Karpas-422 (cell line): ENCODE measurements around the gene RNF112. TPM values are rescaled to one million over a fixed set of nuclear protein-coding genes. Genes with fewer than 3 reads are reported as not detected.

Experiments
- DNase-seq: peaks from one replicate; pipeline ENCODE4 v3.0.0-alpha.2; 2015
- H2AFZ ChIP-seq: fragments of 200-600 bp; sonication (generic); 2 replicates; pipeline ENCODE4 v1.6.1; 2014; ENCODE audit warnings: antibody characterized with exemption, low read length, mixed read lengths
- H3K27ac ChIP-seq: fragments of 200-600 bp; sonication (generic); 2 replicates; pipeline ENCODE4 v1.5.1; 2014; ENCODE audit warnings: mild to moderate bottlenecking, low read length, moderate library complexity
- H3K27me3 ChIP-seq: fragments of 200-600 bp; sonication (generic); 2 replicates; pipeline ENCODE4 v1.6.1; 2014; ENCODE audit warnings: low read length, mixed read lengths
- H3K36me3 ChIP-seq: fragments of 200-600 bp; sonication (generic); 2 replicates; pipeline ENCODE4 v1.6.1; 2014; ENCODE audit warnings: low read length, mixed read lengths; ENCODE audit not compliant: insufficient read depth
- H3K4me1 ChIP-seq: fragments of 200-600 bp; sonication (generic); 2 replicates; pipeline ENCODE4 v1.6.1; 2014; ENCODE audit warnings: mild to moderate bottlenecking, low read length, mixed read lengths
- H3K4me2 ChIP-seq: fragments of 200-600 bp; sonication (generic); 2 replicates; pipeline ENCODE4 v1.6.1; 2014; ENCODE audit warnings: low read length, low read depth, mild to moderate bottlenecking; ENCODE audit not compliant: poor library complexity, severe bottlenecking
- H3K4me3 ChIP-seq: fragments of 200-600 bp; sonication (generic); 2 replicates; pipeline ENCODE4 v1.5.1; 2014; ENCODE audit warnings: mild to moderate bottlenecking, antibody characterized with exemption, low read length, mixed read lengths
- H3K79me2 ChIP-seq: fragments of 200-600 bp; sonication (generic); 2 replicates; pipeline ENCODE4 v1.6.1; 2014; ENCODE audit warnings: mild to moderate bottlenecking, low read length, mixed read lengths
- H3K9ac ChIP-seq: fragments of 200-600 bp; sonication (generic); 2 replicates; pipeline ENCODE4 v1.6.0; 2014; ENCODE audit warnings: low read length
- H3K9me2 ChIP-seq: fragments of 200-600 bp; sonication (generic), shearing (Covaris generic); replicated peaks from 2 replicates; pipeline ENCODE4 v1.6.0; 2014; ENCODE audit warnings: mild to moderate bottlenecking, low read length, moderate library complexity; ENCODE audit not compliant: insufficient read depth
- H3K9me3 ChIP-seq: fragments of 300-700, 200-600 bp; sonication (generic); 2 replicates; pipeline ENCODE4 v1.6.1; 2014; ENCODE audit warnings: low read length, mixed read lengths
- H4K20me1 ChIP-seq: fragments of 200-600 bp; sonication (generic); 2 replicates; pipeline ENCODE4 v1.6.1; 2014; ENCODE audit warnings: mild to moderate bottlenecking, antibody characterized with exemption, low read length, low read depth; ENCODE audit not compliant: insufficient read depth
- total RNA-seq: library from RNA; depleted of rRNA; stranded (reverse); fragments of >200 nt; shearing (Covaris generic); gene quantifications from 2 replicates; pipeline ENCODE4 v1.2.3, GENCODE V29; 2014; ENCODE audit warnings: low replicate concordance

RNF112 gene
- total RNA-seq, 1 experiment from 2014 or later: not detected

DNA sequence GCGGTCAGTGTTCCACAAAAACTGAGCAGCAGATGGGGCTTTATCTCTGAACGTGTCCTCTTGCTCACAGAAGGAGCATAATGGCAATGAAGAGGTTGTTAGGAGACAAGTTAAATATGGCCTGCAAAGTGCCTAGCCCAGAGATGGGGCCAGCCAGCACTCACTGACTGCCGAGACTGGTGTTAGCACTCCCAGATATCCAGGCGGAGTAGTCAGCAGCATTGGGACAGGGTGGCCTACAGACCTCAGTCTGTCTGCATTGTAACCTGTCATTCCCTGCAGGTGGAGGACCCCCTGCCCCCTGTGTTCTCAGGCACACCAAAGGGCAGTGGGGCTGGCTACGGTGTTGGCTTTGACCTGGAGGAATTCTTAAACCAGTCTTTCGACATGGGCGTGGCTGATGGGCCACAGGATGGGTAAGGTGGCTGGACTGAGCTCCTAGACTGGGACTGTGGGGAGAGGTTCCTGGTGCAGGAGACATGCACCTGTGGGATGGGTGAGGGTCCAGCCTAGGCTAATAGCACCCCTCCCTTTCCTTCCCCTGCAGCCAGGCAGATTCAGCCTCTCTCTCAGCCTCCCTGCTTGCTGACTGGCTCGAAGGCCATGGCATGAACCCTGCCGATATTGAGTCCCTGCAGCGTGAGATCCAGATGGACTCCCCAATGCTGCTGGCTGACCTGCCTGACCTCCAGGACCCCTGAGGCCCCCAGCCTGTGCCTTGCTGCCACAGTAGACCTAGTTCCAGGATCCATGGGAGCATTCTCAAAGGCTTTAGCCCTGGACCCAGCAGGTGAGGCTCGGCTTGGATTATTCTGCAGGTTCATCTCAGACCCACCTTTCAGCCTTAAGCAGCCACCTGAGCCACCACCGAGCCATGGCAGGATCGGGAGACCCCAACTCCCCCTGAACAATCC lies 28.2 kb upstream of the RNF112 start:
- Histone ChIP-seq H4K20me1 (no peaks in the 10 kb centered on the region), H3K27me3 (no peaks in the 10 kb centered on the region), H3K9ac (no peak overlapping the region), H2AFZ (no peak overlapping the region), H3K9me3 (no peaks in the 10 kb centered on the region), H3K4me1 (peaks cover 8% of the 10 kb centered on the region), H3K36me3 (0 out of 2 replicates have a peak, but pooled peaks cover 3% of the 10 kb centered on the region), H3K9me2 (no peaks in the 10 kb centered on the region), H3K79me2 (peaks cover 17% of the 10 kb centered on the region), H3K4me3 (no peak overlapping the region), H3K4me2 (no peak overlapping the region), H3K27ac (no peak overlapping the region)
- DNase-seq: no peak

DNA sequence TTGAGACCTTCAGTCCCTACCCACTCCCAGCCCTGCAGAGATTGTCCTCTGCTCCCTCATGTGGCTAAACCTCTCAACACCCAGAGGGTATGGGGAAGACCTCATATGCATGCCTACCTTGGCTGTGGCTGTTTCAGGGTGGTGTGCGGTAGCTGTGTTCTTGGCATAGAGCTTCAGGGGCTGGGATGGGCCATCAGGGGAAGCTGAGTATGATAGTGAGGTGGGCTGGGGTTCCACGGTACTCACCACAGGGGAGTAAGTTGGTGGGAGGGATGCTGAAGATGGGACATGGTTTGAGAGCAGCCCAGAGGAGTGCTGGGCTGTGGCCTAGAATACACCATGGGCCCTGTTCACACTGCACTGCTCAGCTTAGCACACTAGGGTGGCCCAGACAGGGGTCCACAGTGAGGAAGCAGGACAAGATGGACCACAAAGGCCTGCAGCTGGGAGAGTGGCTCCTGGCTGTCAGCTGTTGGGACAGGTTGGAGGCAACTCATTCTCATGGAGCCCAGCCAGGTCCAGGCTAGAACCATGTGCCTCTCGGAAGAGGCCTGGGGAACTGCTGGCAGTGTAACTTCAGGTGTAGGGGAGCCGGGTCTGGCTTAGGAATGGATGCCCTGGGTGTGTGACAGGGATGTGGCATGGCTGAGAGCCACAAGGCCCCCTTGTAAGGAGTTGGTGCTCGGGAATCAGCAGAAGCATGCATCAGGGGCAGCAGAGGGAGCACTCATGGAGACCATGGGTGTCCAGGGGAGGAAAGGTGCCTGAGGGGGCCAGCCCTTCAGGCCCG lies 27.2 kb upstream of the RNF112 start:
- peaks cover 13% of the 10 kb centered on the region for H3K79me2 ChIP-seq
- H3K27me3 ChIP-seq: no peaks in the 10 kb centered on the region
- H3K4me2 ChIP-seq: no peak overlapping the region
- H3K9me2 ChIP-seq: no peaks in the 10 kb centered on the region
- 0 out of 2 replicates have a peak, but pooled peaks cover 3% of the 10 kb centered on the region for H3K36me3 ChIP-seq
- H2AFZ ChIP-seq: no peak overlapping the region
- H3K27ac ChIP-seq: no peak overlapping the region
- no peaks in the 10 kb centered on the region for H3K9me3 ChIP-seq
- no peaks in the 10 kb centered on the region for H4K20me1 ChIP-seq
- no peak overlapping the region for H3K9ac ChIP-seq
- DNase-seq: no peak
- H3K4me3 ChIP-seq: no peak overlapping the region
- H3K4me1 ChIP-seq: peaks cover 6% of the 10 kb centered on the region

DNA sequence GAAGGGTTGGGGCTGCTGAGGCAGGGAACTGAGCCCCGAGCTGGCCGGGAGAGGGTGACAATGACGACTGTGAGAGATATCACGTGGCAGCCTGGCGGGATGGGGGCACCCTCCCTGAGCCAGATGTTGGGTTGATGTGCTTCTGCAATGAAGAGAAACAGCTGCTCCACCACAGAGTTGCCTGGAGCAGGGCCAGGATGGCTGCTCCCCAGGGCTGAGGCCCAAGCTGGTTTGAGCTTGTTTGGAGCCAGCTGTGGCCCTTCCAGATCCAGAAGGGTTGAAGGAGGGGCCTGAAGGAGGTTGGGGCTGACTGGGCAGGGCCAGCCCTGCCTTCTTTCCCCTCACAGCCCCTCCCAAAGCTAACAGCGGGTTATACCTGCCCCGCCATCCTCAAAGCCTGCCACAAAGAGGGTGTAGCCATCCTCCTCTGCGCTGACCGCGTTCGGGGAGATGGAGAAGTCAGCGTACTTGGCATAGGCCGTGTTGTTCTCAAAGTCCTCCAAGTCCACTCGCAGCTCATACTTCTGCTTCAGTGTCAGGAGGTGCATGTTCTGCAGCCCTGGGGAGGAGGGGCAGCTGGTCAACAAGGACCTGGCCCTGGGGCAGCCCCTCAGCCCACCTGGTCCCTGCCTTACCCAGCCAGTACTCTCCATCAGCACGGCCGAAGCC lies 26.2 kb upstream of the RNF112 start:
- no peaks in the 10 kb centered on the region for H3K9me2 ChIP-seq
- no peak overlapping the region for H3K4me3 ChIP-seq
- no peaks in the 10 kb centered on the region for H3K9me3 ChIP-seq
- no peak overlapping the region for H2AFZ ChIP-seq
- H3K79me2 ChIP-seq: peaks cover 3% of the 10 kb centered on the region; the same call in 1 of the 2 replicates
- no peak overlapping the region for H3K4me2 ChIP-seq
- H3K27ac ChIP-seq: no peak overlapping the region
- no peaks in the 10 kb centered on the region for H3K4me1 ChIP-seq
- H3K9ac ChIP-seq: no peak overlapping the region
- H3K36me3 ChIP-seq: 0 out of 2 replicates have a peak, but pooled peaks cover 3% of the 10 kb centered on the region
- no peaks in the 10 kb centered on the region for H4K20me1 ChIP-seq
- DNase-seq: no peak
- no peaks in the 10 kb centered on the region for H3K27me3 ChIP-seq

DNA sequence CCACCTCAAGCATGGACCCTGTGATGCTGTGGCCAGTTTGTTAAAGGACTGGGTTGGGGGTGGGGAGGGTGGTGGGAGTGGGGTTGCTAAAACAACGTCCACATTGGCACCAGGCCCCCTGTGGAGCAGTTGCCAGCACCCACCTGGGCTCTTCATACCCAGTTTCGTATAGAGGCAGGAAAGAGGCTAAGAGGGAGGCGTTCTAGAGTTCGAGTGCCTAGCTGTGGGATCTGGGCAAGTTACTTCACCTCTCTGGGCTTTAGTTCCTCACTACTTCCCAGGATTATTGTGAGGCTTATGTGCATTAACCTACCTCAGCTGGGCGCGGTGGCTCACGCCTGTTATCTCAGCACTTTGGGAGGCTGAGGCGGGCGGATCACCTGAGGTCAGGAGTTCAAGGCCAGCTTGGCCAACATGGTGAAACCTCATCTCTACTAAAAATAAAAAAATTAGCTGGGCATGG lies 25.5 kb upstream of the RNF112 start:
- no peak for DNase-seq
- Histone ChIP-seq H3K27me3 (no peaks in the 10 kb centered on the region), H3K27ac (no peak overlapping the region), H3K79me2 (no peaks in the 10 kb centered on the region), H3K36me3 (no peaks in the 10 kb centered on the region), H4K20me1 (no peaks in the 10 kb centered on the region), H3K9me3 (no peaks in the 10 kb centered on the region), H3K9ac (no peak overlapping the region), H3K4me3 (no peak overlapping the region), H3K4me2 (no peak overlapping the region), H2AFZ (no peak overlapping the region), H3K9me2 (no peaks in the 10 kb centered on the region), H3K4me1 (no peaks in the 10 kb centered on the region)

DNA sequence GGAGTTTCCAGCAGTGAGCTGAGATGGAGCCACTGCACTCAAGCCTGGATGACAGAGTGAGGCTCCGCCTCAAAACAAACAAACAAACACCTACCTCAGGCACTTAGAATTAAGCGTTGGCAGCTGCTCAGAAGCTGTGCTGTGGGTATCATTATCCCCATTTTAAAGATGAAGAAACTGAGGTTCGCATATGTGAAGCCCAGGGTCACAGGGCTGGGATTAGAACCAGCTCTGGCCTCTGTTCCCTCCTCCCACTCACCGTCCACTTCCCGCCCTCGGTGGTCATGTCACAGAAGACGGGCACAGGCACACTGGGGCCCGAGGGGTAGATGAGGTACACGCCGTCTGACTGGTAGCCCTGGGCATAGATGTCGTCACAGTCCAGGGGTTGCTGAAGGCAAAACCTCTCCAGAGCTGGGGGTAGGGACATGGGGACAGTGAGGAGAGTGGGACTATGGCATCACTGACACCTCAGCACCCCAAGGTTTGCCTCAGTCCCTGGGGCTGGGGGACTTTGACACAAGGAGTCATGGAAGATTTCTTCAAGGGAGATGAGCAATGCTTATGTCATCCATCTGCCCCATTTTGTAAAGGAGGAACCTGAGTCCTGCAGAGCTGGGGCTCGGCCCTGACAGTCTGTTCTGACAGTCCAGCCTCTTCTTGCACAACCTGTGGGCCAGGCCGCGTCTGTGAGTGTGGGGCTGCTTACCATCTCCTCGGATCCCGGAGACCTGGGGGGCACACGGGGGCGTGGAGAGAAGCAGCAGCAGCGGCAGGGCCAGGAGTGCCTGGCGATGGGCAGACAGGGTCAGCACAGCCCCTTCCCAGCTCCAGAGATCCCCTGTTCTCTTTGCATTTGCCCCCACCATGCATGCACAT lies 24.7 kb upstream of the RNF112 start:
- Histone ChIP-seq H4K20me1 (no peaks in the 10 kb centered on the region), H3K4me2 (no peak overlapping the region)
- DNase-seq: no peak

DNA sequence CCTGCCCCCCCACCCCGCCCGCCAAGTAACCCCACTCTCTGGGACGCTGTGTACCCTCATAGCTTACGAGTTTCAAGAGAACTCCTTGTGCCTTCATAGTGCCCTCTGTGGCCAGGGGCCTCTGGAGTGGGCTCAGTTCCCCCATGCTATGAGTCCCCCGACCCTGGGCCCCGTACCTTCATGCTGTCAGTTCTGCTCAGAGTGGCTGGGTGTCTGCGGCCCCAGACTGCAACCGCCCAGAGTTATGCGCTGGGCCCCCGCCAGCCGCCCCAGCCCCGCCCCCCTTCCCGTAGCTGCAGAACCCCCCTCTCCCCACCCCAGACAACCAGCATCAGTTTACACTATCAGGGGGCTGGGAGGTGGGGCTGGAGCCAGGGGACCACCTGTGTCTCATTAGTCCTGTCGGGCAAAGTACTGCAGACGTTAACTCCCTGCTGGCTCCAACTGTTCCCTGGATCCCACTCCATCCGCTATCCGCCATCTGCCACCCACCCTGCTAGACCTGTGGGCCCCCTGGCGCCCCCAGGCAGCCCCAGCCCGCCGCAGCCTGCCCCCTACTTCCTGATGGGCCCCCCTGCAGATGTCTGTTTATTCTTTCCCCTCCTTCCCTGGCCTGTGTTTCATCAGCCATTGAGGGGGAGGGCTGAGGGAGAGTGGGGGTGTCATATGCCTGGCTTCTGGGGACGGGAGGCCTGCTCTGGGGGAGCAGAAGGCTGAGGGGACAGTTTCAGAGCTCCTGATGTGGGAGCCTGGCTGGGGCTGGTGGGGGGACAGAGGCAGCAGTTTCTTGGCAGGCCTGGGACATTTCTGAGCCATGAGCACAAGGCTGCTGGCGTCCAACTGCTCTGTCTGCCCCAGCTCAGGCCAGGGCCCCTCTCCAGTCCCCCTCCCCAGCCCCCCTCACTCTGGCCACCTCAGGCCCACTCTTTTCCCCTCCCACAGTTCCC lies 23.8 kb upstream of the RNF112 start, which contains the start of gene MFAP4:
Gene MFAP4, minus strand, starts transcription at position 217 of the 947 bp plus-strand sequence. Its CDS starts 35 bp downstream, at position 182.
- Histone ChIP-seq H3K9me2 (no peaks in the 10 kb centered on the region), H4K20me1 (no peaks in the 10 kb centered on the region), H3K36me3 (no peaks in the 10 kb centered on the region), H3K4me3 (no peak within 1 kb of the TSS), H2AFZ (no peak within 1 kb of the TSS), H3K79me2 (no peaks in the 10 kb centered on the region), H3K9me3 (no peaks in the 10 kb centered on the region), H3K27ac (no peak within 1 kb of the TSS), H3K4me2 (no peak within 1 kb of the TSS), H3K27me3 (no peaks in the 10 kb centered on the region), H3K9ac (no peak within 1 kb of the TSS), H3K4me1 (no peaks in the 10 kb centered on the region)
- DNase-seq: no peak

More for the DNA sequence above, 24.7 kb upstream of the RNF112 start:
- Histone ChIP-seq H3K4me3 (no peak overlapping the region), H3K36me3 (no peaks in the 10 kb centered on the region), H3K9me2 (no peaks in the 10 kb centered on the region), H3K4me1 (no peaks in the 10 kb centered on the region), H3K9ac (no peak overlapping the region), H3K27me3 (no peaks in the 10 kb centered on the region), H3K9me3 (no peaks in the 10 kb centered on the region), H2AFZ (no peak overlapping the region), H3K79me2 (no peaks in the 10 kb centered on the region), H3K27ac (no peak overlapping the region)
